SJSA1 (cell line): Measurements from ENCODE around the gene GIMAP5. TPM values are rescaled to one million over a fixed set of nuclear protein-coding genes. Genes with fewer than 3 reads are reported as not detected.

Source experiments
- DNase-seq, 2 experiments: peaks; one replicate each; pipeline ENCODE4 v3.0.0-alpha.2; 2015 to 2020; ENCODE audit warnings: low spot score in 2 of 2, low read depth in 1 of 2
- H3K27ac ChIP-seq: fragments of 250-450 bp; sonication (Bioruptor Pico); 2 replicates; pipeline ENCODE4 v1.5.1; 2020; ENCODE audit warnings: mild to moderate bottlenecking, moderate library complexity
- H3K27me3 ChIP-seq: fragments of 250-450 bp; sonication (Bioruptor Pico); replicated peaks from 2 replicates; pipeline ENCODE4 v1.5.1; 2020; ENCODE audit warnings: mild to moderate bottlenecking, moderate library complexity
- H3K36me3 ChIP-seq: fragments of 250-450 bp; sonication (Bioruptor Pico); 2 replicates; pipeline ENCODE4 v1.5.1; 2020; ENCODE audit warnings: mild to moderate bottlenecking
- H3K4me1 ChIP-seq: fragments of 250-450 bp; sonication (Bioruptor Pico); replicated peaks from 2 replicates; pipeline ENCODE4 v1.6.1; 2021; ENCODE audit warnings: mild to moderate bottlenecking
- H3K4me3 ChIP-seq: fragments of 250-450 bp; sonication (Bioruptor Pico); 2 replicates; pipeline ENCODE4 v1.5.1; 2020; ENCODE audit warnings: mild to moderate bottlenecking
- H3K9me3 ChIP-seq: fragments of 250-450 bp; sonication (Bioruptor Pico); replicated peaks from 2 replicates; pipeline ENCODE4 v1.5.1; 2020; ENCODE audit warnings: mild to moderate bottlenecking
- total RNA-seq: library from RNA; depleted of rRNA; stranded (reverse); fragments of >200 nt; shearing (Covaris generic); gene quantifications from 2 replicates; pipeline ENCODE4 v1.2.3, GENCODE V29; 2014

GIMAP5 gene
- total RNA-seq, 1 experiment from 2014 or later, result not detected

DNA sequence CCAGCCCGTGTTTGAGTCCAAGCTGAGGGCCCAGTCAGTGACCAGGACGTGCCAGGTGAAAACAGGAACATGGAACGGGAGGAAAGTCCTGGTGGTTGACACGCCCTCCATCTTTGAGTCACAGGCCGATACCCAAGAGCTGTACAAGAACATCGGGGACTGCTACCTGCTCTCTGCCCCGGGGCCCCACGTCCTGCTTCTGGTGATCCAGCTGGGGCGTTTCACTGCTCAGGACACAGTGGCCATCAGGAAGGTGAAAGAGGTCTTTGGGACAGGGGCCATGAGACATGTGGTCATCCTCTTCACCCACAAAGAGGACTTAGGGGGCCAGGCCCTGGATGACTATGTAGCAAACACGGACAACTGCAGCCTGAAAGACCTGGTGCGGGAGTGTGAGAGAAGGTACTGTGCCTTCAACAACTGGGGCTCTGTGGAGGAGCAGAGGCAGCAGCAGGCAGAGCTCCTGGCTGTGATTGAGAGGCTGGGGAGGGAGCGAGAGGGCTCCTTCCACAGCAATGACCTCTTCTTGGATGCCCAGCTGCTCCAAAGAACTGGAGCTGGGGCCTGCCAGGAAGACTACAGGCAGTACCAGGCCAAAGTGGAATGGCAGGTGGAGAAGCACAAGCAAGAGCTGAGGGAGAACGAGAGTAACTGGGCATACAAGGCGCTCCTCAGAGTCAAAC, 5.2 kb downstream of the GIMAP5 start:
- DNase-seq, result no peak
- no peaks in the 10 kb centered on the region for H3K4me1 ChIP-seq
- H3K27ac ChIP-seq, result no peak overlapping the region
- H3K4me3 ChIP-seq, result no peak overlapping the region
- H3K9me3 ChIP-seq, result no peaks in the 10 kb centered on the region
- H3K36me3 ChIP-seq, result no peaks in the 10 kb centered on the region
- no peaks in the 10 kb centered on the region for H3K27me3 ChIP-seq

DNA sequence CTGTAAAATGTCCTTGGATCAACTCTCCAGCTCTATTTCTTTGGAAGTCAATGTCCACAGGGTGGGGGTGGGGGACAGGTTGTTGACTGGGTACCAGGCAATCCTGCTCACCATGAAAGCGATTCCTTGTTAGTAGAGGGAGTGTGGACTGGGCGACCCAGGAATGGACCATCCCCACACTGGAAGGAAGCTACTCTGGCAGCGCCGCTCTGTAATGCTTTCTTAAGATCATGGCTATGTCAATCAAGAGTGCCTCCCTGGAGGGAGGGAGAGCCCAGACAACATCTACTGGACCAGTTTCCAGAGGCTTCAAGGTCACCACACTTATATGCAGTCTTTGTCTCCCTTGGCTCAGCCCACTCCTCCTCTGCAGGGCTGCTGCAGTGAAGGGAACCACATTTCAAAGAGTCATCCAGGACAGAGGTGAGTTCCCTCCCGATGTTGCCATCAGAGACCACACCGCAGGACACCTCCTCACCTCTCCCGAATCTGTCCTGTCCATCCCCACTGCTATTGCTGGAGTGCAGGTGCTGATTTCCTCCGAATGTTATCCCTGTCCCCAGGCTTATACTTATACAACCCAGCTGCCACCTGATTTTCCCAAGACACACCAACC, 6.9 kb downstream of the GIMAP5 start:
- H3K4me1 ChIP-seq, result no peaks in the 10 kb centered on the region
- H3K27me3 ChIP-seq, result no peaks in the 10 kb centered on the region
- H3K4me3 ChIP-seq, result no peak overlapping the region
- no peaks in the 10 kb centered on the region for H3K36me3 ChIP-seq
- H3K27ac ChIP-seq, result no peak overlapping the region
- no peaks in the 10 kb centered on the region for H3K9me3 ChIP-seq
- no peak for DNase-seq

DNA sequence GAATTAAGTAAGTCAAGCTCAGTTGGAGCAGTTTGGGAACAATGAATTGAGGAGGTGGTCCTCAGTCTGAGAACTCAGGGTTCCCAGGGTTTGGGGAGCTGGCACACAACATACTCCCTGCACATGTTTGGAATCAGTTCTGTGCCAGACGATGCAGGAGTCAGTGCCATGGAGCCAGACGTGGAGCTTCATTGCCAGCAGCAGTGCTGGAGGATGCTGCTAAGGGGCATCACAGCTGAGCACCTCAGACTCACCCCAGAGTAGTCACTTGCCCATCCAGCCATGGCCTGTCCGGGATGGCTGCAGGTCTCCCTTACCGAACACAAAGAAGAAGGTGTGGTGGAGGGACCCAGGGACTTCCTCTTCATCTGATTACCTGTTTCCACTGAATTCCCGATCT, 7.9 kb downstream of the GIMAP5 start:
- no peak overlapping the region for H3K4me3 ChIP-seq
- no peaks in the 10 kb centered on the region for H3K4me1 ChIP-seq
- DNase-seq, result no peak
- H3K27ac ChIP-seq, result no peak overlapping the region
- no peaks in the 10 kb centered on the region for H3K36me3 ChIP-seq
- no peaks in the 10 kb centered on the region for H3K9me3 ChIP-seq
- H3K27me3 ChIP-seq, result no peaks in the 10 kb centered on the region

DNA sequence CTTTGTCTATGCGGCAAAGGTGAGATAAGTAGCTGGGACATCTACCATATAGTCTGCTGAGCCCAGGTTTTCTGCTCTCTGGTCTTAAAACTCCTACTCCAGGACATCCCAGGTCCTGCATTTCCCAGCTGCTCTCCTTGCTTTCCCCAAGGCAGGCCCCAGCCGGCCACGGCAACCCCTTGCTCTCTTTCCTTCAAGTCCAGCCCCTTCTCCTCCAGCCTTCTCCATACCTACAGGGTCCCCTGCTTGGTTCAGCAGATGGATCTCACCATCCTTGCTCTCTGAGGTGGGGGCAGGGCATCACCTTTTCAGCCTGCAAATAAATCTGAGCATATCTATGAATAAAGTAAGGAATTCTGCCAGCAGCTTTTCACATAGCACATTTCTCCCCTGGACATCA, 8.7 kb downstream of the GIMAP5 start:
- Histone ChIP-seq H3K27ac (no peak overlapping the region), H3K27me3 (no peaks in the 10 kb centered on the region), H3K36me3 (no peaks in the 10 kb centered on the region), H3K4me1 (no peaks in the 10 kb centered on the region), H3K4me3 (no peak overlapping the region), H3K9me3 (no peaks in the 10 kb centered on the region)
- no peak for DNase-seq

DNA sequence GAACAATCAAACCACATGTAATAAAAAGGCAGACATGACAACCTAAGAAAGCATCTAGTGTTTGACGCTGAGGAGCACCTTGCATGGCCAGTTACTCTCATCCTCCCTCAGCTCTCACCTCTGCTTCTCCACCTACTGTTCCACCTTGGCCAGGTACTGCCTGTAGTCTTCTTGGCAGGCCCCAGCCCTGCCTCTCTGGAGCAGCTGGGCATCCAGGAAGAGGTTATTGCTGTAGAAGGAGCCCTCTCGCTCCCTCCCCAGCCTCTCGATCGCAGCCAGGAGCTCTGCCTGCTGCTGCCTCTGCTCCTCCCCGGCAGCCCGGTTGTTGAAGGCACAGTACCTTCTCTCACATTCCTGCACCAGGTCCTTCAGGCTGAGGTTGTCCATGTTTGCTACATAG, 9.7 kb downstream of the GIMAP5 start:
- Histone ChIP-seq H3K4me3 (no peak overlapping the region), H3K9me3 (no peaks in the 10 kb centered on the region), H3K4me1 (no peaks in the 10 kb centered on the region), H3K27ac (no peak overlapping the region), H3K36me3 (no peaks in the 10 kb centered on the region), H3K27me3 (no peaks in the 10 kb centered on the region)
- no peak for DNase-seq

DNA sequence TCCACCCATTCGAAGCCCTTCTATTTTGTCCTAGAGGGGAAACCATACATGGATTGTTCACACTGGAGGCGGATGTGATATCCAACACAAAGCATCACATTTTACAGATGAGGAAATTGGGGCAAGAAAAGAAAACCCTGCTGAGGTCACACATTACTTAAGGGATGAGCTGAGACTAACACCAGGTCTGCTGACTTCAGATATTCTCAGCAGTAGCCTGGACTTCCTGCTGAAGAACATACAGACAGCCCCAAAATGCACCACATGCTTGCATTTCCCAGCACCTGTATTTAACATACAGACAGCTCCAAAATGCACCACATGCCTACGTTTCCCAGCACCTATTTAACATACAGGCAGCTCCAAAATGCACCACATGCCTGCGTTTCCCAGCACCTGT, 11.2 kb downstream of the GIMAP5 start:
- Histone ChIP-seq H3K4me1 (no peaks in the 10 kb centered on the region), H3K27ac (no peak overlapping the region), H3K36me3 (no peaks in the 10 kb centered on the region), H3K4me3 (no peak overlapping the region), H3K9me3 (no peaks in the 10 kb centered on the region), H3K27me3 (no peaks in the 10 kb centered on the region)
- DNase-seq, result no peak

GRCh38 chr7:150751702-150752101, 14.5 kb downstream of the GIMAP5 start:
- Histone ChIP-seq H3K27ac (no peak overlapping the region), H3K4me1 (no peaks in the 10 kb centered on the region)
- DNase-seq, result no peak

GRCh38 chr7:150753239-150753638, 16.0 kb downstream of the GIMAP5 start:
- Histone ChIP-seq H3K36me3 (no peaks in the 10 kb centered on the region), H3K9me3 (no peaks in the 10 kb centered on the region), H3K4me3 (no peak overlapping the region), H3K27me3 (no peaks in the 10 kb centered on the region), H3K4me1 (no peaks in the 10 kb centered on the region), H3K27ac (no peak overlapping the region)
- DNase-seq, result no peak

More at GRCh38 chr7:150751702-150752101, 14.5 kb downstream of the GIMAP5 start:
- Histone ChIP-seq H3K36me3 (no peaks in the 10 kb centered on the region), H3K9me3 (no peaks in the 10 kb centered on the region), H3K4me3 (no peak overlapping the region), H3K27me3 (no peaks in the 10 kb centered on the region)

- H3K9me3 ChIP-seq, result no peaks in the 10 kb centered on the region
- no peak for DNase-seq
- no peaks in the 10 kb centered on the region for H3K4me1 ChIP-seq
Measured at GRCh38 chr7:150753826-150754603, 16.8 kb downstream of the GIMAP5 start.

DNA sequence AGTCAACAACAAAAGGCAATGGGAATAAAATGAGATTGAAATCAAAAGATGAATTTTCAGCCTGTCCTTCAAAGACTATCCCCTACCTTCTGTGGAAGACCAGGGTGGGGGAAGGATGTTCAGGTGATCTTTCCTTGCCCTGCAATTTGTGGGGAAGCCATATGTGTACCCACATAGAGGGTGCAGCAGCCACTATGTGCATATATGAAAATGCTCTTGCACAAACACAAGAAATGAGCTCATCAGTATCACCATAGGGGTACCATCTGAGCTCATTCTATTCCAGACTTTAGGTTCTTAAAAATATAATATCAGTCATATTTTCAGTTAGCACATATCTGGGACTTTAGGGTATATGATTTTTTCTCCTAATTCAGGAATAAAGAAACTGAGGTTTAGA, 17.7 kb downstream of the GIMAP5 start:
- H3K36me3 ChIP-seq, result no peaks in the 10 kb centered on the region
- H3K4me3 ChIP-seq, result no peak overlapping the region
- no peak overlapping the region for H3K27ac ChIP-seq
- H3K4me1 ChIP-seq, result no peaks in the 10 kb centered on the region
- H3K9me3 ChIP-seq, result no peaks in the 10 kb centered on the region
- H3K27me3 ChIP-seq, result no peaks in the 10 kb centered on the region
- DNase-seq, result no peak

More at GRCh38 chr7:150753826-150754603, 16.8 kb downstream of the GIMAP5 start:
- Histone ChIP-seq H3K27me3 (no peaks in the 10 kb centered on the region), H3K36me3 (no peaks in the 10 kb centered on the region), H3K27ac (no peak overlapping the region), H3K4me3 (no peak overlapping the region)

DNA sequence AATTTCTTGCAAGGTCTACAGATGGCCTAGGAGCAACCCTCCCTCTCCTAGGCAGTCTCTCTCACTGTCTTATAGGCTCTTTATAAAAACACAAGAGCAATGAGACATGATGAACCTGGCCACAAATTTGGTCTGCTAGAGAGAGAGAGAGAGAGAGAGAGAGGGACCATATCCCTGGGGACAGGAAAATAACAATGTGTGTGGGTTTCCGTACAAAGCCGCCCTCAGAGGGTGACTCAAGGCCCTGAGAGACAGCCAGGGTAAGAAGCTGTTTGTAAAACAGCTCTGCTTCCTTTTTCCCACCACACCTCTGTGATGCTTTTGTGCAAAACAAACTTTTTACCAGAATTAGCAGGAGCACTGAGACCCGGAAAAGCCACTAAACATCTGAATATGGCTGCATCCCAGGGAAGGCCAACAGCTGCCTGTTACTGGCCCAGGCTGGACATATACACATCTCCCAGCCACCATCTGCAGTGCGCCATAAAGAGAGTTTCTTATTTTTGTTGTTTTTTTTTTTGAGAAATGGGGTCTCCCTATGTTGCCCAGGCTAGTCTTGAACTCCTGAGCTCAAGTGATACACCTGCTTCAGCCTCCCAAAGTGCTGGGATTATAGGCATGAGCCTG, 18.4 kb downstream of the GIMAP5 start:
- H3K4me1 ChIP-seq, result no peaks in the 10 kb centered on the region
- no peak for DNase-seq

DNA sequence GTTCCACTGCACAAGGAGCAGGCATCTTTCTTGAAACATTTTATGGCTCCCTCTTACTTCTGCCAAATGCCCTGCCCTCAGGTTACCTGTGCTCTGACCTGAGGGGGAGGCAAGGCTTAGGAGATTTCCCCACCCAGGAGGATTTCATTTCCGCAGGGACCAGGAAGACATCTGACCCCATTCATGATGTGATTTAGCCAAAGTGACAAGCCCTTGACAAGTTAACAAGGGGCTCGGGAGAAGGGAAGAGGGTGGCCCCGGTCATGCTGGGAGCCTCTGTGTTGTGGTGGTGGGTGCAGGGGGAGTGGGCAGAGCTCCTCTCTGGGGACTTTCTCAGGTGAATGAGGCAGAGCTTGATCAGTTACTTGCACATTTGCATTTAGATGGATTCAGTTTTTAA, 18.9 kb downstream of the GIMAP5 start:
- no peaks in the 10 kb centered on the region for H3K27me3 ChIP-seq
- H3K36me3 ChIP-seq, result no peaks in the 10 kb centered on the region
- DNase-seq, result no peak
- no peaks in the 10 kb centered on the region for H3K4me1 ChIP-seq
- no peak overlapping the region for H3K4me3 ChIP-seq
- H3K9me3 ChIP-seq, result no peaks in the 10 kb centered on the region
- no peak overlapping the region for H3K27ac ChIP-seq

More for the DNA sequence above, 18.4 kb downstream of the GIMAP5 start:
- no peaks in the 10 kb centered on the region for H3K36me3 ChIP-seq
- H3K9me3 ChIP-seq, result no peaks in the 10 kb centered on the region
- no peak overlapping the region for H3K4me3 ChIP-seq
- no peaks in the 10 kb centered on the region for H3K27me3 ChIP-seq
- no peak overlapping the region for H3K27ac ChIP-seq

GRCh38 chr7:150756858-150757257, 19.6 kb downstream of the GIMAP5 start:
- Histone ChIP-seq H3K4me1 (no peaks in the 10 kb centered on the region), H3K9me3 (no peaks in the 10 kb centered on the region), H3K4me3 (no peak overlapping the region), H3K27me3 (no peaks in the 10 kb centered on the region), H3K36me3 (no peaks in the 10 kb centered on the region), H3K27ac (no peak overlapping the region)
- no peak for DNase-seq

DNA sequence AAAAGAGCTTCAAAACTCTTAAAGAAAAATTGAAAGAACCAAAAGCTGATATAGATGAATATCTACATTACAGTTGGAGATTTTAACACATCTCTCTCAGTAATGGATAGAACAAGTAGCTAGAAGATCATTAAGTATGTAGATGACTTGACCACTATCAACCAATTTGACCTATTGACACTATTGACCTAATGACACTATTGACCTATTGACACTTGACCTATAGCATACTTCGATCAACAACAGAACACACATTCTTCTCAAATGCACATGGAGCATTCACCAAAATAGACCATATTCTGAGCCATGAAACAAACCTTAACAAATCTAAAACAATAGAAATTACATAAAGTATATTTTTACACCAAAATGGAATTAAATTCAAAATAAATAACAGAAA, 22.3 kb downstream of the GIMAP5 start:
- DNase-seq, result no peak
- H3K36me3 ChIP-seq, result no peaks in the 10 kb centered on the region
- no peaks in the 10 kb centered on the region for H3K4me1 ChIP-seq
- H3K9me3 ChIP-seq, result no peaks in the 10 kb centered on the region
- no peak overlapping the region for H3K4me3 ChIP-seq
- H3K27ac ChIP-seq, result no peak overlapping the region
- no peaks in the 10 kb centered on the region for H3K27me3 ChIP-seq
